T-helper 2 cell treated with Interferon-gamma antibody and Interleukin-4, amounts not matched to agents 100 ng/mL and 5 ng/mL, for 36 hours (primary cell): ENCODE data around the gene GLMN. TPM values are rescaled to one million over a fixed set of nuclear protein-coding genes. Genes with fewer than 3 reads are reported as not detected.
"Not testable (repeated sequence)": the region's sequence is repeated elsewhere in the genome, so short reads cannot be mapped to it uniquely, and the experiment has no call there.

Experiments
- intact Hi-C: fragments of 100-400 bp; cut with micrococcal nuclease; formaldehyde crosslinking; loops from one replicate; pipeline ENCODE4 v1.15.1; 2023
- total RNA-seq: library from RNA; stranded (reverse); gene quantifications from 2 replicates; pipeline ENCODE4 v1.2.3, GENCODE V29; 2022

GLMN gene
- total RNA-seq, 1 donor from 2014 or later, result 29.9 TPM

DNA sequence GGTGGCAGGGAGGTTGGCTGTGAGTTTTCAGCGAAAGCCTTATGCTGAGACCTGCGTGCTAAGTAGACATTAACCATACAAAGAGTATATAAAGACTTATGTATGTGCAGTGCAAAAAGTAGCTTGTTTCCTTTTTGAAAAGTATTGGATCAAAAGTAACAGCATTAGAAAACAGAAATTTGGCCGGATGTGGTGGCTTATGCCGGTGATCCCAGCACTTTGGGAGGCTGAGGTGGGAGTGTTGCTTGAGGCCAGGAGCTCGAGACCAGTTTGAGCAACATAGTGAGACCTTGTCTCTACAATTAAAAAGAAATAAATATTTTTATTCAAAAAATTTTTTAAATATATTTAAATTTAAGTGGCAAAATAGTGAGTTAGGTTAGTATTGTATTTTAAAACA lies 2.2 kb upstream of the GLMN start:
- intact Hi-C loops, result no loop called here

DNA sequence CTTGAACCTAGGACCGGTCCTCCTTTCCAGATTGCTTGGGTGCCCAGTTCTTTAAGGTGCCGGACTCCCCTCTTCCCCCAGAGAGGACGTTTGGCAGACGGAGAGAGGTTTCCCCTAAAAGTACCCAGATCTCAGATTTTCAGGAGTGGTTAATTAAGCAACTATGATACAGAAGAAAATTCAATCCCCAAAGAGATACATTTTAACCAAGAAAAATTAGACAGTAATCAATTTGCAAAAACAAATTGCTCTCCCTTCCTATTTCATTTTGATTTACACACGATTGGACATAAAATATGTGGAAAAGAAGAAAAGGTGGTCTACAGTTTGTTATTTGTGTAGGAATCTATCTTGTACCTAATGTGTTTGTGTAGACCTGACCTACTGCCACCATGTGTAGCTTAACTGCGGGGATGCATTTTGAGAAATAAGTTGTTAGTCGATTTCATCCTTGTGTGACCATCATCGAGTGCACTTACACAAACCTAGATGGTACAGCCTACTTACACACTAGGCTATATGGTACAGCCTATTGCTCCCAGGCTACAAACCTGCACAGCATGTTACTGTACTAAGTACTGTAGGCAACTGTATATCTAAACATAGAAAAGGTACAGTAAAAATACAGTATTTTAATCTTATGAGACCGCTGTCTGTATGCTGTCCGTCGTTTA lies 827 bp upstream of the GLMN start:
- intact Hi-C loops, result loop anchor here (1.0 to 10.0 kb wide), 9 partner anchors 17 to 535 kb away; partner anchors contain the start of gene RPL5

DNA sequence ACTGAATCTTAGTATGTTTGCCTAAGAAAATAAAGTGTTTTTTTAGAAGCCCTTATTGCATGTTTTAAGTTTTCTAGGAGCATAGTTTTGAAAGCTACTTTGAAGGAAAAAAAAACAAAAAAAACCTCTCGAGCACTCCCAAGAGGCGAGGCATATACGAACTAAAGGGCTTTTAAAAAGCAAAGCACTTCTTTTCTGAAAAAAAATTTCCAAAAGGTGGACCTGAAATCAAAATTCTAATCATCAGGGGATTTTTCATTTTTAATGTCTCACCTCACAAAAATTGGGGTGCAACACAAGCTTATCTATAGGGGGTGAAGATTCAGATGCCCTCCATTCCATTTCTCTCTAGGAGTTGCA lies 594 bp downstream of the GLMN start:
- intact Hi-C loops, result loop anchor here (1.0 to 10.0 kb wide), 9 partner anchors 19 to 537 kb away; partner anchors contain the start of genes BTBD8 and RPL5

DNA sequence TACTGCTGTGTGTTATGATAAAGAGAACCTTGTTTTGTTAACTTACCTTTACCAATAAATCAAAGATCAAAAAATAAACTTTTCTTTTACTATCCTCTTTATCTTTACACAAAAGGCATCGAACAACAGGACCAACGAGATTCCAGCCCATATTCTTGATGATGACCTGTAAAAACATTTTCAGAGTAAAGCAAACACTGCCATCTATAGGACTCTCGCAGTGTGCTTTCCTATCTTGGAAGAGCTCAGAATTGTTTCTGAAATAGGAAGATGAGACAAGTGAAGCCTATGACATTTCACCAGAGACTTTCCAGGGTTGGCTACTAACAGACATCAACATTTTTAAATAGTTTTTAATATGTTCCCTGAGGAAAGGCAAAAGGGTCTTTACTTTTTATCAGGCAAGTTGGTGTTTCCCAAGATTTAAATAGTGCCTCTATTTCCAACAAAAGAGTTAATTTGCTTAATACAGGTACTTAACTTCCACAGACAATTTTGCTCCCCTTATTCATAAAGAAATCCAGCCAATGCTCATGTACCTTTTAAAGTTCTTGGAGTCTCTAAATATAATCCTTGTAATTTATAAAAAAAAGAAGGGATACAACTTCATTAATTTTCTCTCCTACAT lies 7.3 kb downstream of the GLMN start:
- intact Hi-C loops, result loop anchor here (1.0 to 10.0 kb wide), 3 partner anchors 294 to 779 kb away; partner anchors contain the start of gene RPL5

DNA sequence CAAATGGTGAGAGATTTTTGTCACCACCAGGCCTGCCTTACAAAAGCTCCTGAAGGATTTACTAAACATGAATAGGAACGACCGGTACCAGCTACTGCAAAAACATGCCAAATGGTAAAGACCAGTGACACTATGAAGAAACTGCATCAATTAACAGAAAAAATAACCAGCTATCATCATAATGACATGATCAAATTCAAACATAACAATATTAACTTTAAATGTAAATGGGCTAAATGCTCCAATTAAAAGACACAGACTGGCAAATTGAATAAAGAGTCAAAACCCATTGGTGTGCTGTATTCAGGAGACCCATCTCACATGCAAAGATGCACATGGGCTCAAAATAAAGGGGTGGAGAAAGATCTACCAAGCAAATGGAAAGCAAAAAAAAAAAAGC lies 17.4 kb downstream of the GLMN start:
- intact Hi-C loops, result not testable (repeated sequence)

DNA sequence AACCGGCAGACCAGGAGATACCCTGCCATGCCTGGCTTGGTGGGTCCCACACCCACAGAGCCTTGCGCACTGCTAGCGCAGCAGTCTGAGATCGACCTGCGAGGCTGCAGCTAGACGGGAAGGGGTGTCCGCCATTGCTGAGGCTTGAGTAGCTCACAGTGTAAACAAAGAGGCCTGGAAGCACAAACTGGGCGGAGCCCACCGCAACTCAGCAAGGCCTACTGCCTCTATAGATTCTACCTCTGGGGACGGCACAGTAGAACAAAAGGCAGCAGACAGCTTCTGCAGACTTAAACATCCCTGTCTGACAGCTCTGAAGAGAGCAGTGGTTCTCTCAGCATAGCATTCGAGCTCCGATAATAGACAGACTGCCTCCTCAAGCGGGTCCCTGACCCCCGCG lies 19.0 kb downstream of the GLMN start:
- intact Hi-C loops, result not testable (repeated sequence)

DNA sequence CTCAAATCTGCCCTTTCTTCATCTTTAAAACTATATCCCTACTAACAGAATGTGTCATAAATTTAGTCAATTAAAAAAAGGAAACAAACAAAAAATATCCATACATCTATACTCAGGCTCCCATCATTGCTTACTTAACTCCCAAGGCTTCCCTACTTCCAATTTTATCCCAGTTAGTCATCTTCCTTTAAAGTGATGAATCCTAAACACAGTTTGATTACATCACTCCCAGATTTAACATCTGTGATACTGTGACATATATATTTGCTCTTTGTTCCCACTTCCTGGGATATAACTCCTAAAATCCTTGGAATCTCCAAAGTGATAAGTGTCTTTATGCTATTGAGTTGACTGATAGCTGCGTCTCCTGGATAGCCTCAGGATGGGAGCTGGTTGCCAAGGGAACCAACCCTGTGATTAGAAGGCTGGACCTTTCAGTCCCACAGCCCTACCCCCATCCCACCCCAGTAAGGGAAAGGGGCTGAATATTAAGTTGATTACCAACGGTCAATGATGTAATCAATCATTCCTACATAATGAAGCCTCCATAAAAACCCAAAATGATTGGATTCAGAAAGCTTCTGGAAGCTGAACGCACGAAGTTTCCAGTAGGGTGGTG lies 21.6 kb downstream of the GLMN start:
- intact Hi-C loops, result no loop called here

DNA sequence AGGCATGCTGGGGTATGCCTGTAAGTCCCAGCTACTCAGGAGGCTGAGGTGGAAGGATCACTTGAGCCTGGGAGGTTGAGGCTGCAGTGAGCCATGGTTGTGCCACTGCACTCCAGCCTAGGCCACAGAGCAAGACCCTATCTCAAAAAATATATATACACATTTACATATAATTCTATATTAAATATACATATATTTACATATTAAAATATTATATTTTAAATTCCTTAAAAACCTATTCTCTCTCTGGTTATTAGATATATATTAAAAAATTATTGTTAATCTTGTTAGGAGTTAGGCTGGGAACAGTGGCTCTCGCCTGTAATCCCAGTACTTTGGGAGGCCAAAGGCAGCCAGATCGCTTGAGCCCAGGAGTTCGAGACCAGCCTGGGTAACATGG lies 22.7 kb downstream of the GLMN start:
- intact Hi-C loops, result no loop called here

DNA sequence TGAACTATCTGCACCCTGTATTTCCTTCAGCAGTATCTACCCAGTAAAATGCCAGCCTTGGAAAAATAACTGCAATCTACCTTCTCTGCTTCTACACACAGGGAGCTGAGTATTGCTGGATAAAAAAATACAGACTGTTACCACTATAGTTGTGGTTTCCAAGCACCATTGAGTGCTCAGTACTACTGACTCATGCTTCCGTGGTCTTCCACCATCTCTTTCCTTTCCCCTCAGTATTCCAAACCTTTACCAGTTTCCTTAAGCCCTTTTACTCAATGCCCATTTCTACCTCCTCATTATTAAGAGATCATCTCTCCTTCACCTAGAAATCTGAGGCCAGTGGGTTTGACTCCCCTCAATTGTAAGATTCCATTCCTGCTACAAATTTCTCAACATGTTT lies 23.8 kb downstream of the GLMN start:
- intact Hi-C loops, result no loop called here

DNA sequence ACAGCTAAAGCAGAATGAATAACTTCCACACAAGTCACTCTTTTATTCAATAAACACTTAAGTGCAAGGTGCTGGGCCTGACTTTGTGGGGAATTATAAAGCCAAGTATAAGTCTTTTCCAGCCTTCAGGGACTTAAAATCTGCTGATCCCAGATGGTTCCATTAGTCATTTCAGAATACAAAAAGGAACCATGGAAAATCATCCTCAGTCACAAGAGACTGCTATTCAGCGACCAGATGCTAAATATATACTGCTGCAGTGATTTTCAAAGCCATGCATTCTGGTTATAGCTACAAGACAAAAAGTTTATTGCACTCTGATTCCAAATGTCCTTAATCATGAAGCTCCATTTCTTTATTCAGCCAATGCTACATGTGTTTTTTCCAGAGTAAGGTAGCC lies 25.7 kb downstream of the GLMN start:
- intact Hi-C loops, result no loop called here

DNA sequence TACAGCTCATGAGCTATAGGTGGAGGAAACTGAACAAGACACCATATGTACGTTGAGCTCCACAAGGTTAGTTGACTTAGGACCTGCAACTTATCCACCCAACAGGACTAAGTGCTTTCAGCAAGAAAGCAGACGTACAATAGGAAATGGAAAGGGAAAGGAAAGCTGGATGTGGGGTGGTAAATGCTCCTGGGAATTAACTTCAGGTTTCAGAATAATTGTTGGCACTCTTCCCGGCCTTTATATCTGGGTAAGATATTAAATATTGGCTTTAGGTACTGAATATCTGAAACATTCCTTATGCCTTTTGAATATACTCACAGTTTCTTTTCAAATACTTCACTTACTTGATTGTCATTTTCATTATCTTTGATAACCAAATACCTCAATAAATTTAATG lies 36.3 kb downstream of the GLMN start:
- intact Hi-C loops, result no loop called here

DNA sequence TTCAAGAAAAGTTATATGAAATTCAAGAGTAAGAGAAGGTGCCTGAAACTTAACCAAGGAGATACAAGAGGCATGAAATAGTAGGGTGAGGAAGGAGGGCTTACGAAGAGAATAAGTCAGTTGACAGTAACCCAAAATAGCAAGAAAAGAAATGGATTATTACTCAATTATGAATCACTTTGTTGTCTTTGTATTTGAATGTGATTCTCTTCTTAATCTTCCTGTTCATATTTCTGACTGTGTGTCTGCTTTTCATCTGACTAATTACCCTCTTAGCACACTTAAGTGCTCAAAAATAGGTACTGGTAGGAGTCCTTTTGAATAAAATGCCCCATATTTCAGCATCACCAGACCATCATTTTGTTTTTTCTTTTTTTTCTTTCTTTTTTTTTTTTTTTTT lies 39.4 kb downstream of the GLMN start:
- intact Hi-C loops, result no loop called here

DNA sequence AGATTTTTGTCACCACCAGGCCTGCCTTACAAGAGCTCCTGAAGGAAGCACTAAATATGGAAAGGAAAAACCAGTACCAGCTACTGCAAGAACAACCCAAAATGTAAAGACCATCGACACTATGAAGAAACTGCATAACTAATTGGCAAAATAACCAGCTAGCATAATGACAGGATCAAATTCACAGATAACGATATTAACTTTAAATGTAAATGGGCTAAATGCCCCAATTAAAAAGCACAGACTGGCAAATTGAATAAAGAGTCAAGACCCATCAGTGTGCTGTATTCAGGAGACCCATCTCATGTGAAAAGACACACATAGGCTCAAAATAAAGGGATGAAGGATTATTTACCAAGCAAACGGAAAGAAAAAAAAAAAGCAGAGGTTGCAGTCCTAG lies 44.1 kb downstream of the GLMN start:
- intact Hi-C loops, result not testable (repeated sequence)

DNA sequence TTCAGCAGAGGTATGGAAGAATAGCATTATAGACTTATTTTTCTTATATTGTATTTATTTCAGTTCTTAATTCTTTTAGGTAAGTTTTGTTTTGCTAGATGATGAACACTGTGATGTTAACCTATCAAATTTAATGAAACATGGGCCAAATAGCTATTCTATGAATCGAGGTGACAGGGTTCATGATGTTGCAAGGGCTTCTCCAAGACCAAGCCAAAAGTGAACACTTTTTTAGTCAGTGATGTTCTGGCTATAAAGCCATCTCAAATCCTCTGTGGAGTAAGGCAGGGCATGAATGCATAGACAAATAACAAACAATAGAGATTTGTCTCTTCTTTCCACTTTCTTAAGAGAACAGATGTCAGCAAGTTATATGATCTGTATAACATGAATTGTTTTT lies 54.4 kb downstream of the GLMN start:
- intact Hi-C loops, result no loop called here

DNA sequence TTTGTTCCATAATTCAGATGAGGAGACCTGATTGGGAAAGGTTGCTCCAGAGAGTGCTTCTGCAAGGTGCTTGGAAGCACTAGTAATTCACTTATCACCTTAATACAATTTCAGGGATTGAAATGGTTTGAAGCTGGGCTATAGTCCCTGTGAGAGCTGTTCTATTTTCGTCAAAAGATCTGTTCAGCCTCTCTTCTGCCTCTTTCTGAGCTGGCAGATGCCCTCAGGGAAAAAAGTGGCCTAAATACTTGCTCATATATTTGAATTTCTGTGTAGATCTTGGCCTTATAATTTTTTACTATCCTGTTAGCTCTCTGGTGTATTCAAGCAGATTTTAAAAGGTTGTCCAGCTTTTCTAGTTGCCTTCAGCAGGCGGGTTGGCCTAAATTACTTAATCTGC lies 58.8 kb downstream of the GLMN start:
- intact Hi-C loops, result no loop called here

DNA sequence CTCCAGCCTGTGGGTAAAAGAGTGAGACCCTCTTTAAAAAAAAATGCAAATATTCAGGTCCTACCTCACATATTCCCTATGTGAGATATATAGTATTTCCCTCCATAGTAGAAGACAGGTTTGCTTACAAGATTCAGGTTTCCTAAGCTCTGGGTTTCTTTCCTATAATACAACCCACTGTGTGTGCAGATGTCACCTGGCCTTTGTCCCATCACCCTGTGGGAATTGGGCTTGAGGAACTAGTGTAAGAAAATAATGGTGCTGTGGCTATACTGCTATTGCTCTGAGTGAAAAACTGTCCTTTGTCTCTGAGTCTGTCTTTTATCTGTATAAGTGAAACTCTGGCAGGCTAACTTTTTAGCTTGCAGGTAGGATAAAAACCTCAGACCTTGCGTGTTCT lies 68.1 kb downstream of the GLMN start:
- intact Hi-C loops, result no loop called here

DNA sequence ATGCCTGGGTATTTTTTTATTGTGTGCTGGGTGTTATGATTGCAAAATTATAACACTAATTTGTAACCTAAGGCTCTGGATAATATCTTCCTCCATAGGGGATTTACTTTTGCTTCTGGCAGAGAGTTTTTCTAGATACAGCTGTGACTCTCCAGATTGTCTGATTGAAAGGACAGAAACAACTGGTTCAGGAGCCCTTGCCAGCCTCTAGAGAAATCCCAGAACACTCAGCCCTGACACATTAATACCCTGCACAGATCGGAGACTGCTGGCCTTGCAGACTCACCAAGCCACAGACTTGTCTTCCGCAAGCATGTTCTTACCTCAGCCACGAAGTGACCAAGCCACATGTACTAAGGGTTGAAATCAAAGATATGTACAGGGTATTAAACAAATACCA lies 70.4 kb downstream of the GLMN start:
- intact Hi-C loops, result no loop called here

DNA sequence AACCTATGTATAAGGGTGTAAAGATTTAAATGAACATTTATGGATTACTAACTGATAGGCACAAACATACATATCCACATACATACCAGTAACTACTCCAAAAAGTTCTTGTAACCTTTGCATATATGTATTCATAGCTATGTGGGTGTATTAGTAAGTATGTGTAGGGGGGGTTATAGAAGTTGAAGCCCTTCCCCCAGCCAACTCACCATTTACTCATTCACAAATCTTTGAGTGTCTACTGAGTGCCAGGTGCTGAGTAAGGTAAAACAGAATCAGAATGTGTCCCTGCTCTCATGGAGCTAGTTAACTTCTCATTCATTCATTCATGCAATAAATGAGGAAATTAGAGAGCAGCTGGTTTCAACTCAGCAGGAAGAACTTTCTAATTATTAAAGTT lies 79.8 kb downstream of the GLMN start:
- intact Hi-C loops, result no loop called here

DNA sequence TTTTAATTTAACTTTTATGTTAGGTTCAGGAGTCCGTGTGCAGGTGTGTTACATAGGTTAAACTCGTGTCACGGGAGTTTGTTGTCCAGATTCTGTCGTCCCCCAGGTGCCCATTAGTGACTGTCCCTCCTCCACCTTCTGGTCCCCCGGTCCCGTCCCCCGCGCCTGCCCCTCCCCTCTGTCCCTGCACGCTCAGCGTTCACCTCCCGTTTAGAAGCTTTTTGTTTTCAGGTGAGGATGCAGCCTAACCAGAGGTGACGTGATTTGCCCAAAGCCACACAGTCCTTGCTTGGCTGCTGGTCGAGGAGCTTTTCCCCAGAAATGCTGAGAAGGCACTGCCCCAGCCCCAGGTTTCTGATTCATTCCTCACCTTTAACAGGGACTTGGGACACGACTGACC lies 80.2 kb downstream of the GLMN start:
- intact Hi-C loops, result no loop called here

DNA sequence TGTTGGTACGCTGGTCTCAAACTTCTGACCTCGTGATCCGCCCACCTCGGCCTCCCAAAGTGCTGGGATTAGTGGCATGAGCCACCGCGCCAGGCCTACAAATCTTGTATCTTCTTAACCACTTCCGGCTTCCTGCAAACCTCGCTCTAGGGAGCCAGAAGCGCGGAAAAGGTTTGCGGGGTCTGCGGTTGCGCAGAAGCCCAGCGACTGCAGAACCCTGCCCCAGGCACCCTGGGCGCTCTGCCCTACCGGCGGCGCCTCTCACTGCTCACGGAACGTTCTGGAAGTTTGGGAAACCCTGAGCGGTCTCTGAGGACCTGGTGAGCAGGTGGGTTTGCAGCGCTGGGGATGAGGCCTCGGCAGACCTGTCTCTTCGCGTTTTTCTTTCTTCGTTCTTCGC lies 81.1 kb downstream of the GLMN start, which contains the start of gene C1orf146:
Gene C1orf146 (plus strand): TSS at position 195 of the 400 bp plus-strand sequence. CDS start 13,506 bp downstream, outside the sequence.
- intact Hi-C loops, result no loop called here

DNA sequence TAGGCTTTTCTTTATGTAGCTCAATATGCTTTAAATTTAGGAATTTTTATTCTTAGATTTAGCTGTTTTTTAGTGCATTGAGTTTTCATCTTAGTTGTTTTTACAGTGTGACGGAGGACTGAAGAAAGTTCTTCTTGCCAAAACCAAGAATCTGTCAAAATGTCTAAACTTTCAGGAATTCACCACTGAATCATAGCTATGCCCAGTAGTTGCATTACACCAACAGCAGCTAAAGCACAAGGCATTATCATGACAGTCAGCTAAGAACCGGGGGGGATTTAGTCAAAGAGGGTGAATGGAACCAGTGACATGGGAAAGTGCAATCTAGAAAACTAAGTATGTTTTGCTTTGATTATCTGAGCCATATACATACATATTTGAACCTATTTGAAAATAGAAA lies 87.6 kb downstream of the GLMN start:
- intact Hi-C loops, result no loop called here

DNA sequence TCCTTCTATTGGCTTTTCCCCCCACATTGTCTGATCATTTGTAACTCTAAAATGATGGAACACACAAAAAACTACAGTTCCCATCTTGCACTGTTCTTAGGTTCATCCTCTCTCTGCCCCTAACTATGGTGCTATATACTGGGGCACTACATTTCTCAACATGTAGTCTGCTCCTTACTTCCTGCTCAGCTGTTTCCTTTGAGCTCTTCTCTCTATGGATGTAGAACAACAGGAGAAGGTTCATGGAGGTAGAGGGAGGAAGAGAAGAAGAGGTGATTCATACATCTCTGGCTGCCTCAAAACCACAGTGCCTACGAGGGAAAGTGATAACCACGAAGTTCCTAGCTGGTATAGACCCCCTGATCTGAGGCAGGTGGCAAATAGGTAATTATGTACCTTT lies 88.1 kb downstream of the GLMN start:
- intact Hi-C loops, result no loop called here

DNA sequence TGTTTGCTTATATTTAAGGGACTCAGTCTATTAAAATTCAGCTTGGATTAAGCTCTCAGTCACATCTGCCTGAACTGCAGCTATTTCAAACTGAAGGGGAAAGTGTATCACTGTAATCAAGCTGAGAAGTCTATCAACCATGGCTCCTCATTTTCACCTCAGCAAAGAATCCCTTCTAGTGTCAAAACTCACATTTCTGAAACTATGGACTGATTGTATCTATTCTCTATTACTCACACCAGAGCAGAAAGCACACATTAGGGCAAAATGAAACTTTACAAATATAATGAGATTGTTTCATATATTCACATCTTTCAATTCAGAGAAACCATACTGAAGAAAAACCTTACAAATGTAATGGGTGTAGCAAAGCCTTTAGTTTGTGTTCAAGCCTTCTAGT lies 95.7 kb downstream of the GLMN start:
- intact Hi-C loops, result loop anchor here (5.0 kb wide), 1 partner anchor 94 kb away; the partner anchor contains the start of genes GLMN and RPAP2
